A549 (cell line): Measurements from ENCODE around the gene SAMD13. TPM values are rescaled to one million over a fixed set of nuclear protein-coding genes. Genes with fewer than 3 reads are reported as not detected.

ENCODE experiments used
- ATAC-seq, 2 experiments: fragments of 200-7000 bp in 1 of 2; fragments of >200 bp in 1 of 2; cut with Nextera tagmentation in 1 of 2; cut with Tn5 transposase in 1 of 2; 3 replicates each; pipeline versions ENCODE4 v1.8.0 to v1.9.1; 2018 to 2020; ENCODE audit warnings: mild to moderate bottlenecking in 1 of 2, moderate library complexity in 1 of 2
- CTCF ChIA-PET: fragments of 300-600 bp; sonication (Branson Sonifier 250); formaldehyde crosslinking; extraction: SDS; loops from one replicate; lab custom pipeline; 2021; ENCODE audit warnings: antibody characterized with exemption, inconsistent platforms; lab: Yijun Ruan, JAX
- POLR2A ChIA-PET: fragments of 350-600 bp; formaldehyde crosslinking; extraction: SDS; loops from one replicate; lab custom pipeline; 2021; ENCODE audit warnings: antibody characterized with exemption, inconsistent platforms; lab: Yijun Ruan, JAX
- DNase-seq, 2 experiments: peaks; one replicate each; pipeline versions ENCODE4 v3.0.0 to v3.0.0-alpha.2; 2011 to 2016; ENCODE audit warnings: low read depth in 1 of 2, low spot score in 1 of 2
- FAIRE-seq: peaks from 2 replicates; lab custom pipeline; 2011; peaks lifted over from hg19 to GRCh38; lab: Jason Lieb, UNC
- H3K27ac ChIP-seq, 2 experiments: fragments of >200 bp; sonication (Bioruptor Twin); formaldehyde crosslinking; 3 replicates each; pipeline ENCODE4 v1.5.1; 2016 to 2017
- H3K4me1 ChIP-seq: fragments of >200 bp; sonication (Bioruptor Twin); formaldehyde crosslinking; 3 replicates; pipeline ENCODE4 v1.6.1; 2016
- H3K4me2 ChIP-seq: fragments of >200 bp; sonication (Bioruptor Twin); formaldehyde crosslinking; 3 replicates; pipeline ENCODE4 v1.6.1; 2016
- H3K4me3 ChIP-seq: fragments of >200 bp; sonication (Bioruptor Twin); formaldehyde crosslinking; 3 replicates; pipeline ENCODE4 v1.5.1; 2016
- H3K9me3 ChIP-seq: fragments of >200 bp; sonication (Bioruptor Twin); formaldehyde crosslinking; 3 replicates; pipeline ENCODE4 v1.6.1; 2016
- ATOH8 ChIP-seq: fragments of 250-450 bp; sonication (Bioruptor Pico); IDR thresholded peaks from 2 replicates; pipeline ENCODE4 v1.5.0; 2020; ENCODE audit warnings: low read depth, mild to moderate bottlenecking, moderate library complexity
- CBX2 ChIP-seq: fragments of 200-600 bp; sonication (generic); IDR thresholded peaks from 2 replicates; pipeline ENCODE4 v1.6.1; 2016; ENCODE audit warnings: low read depth, mild to moderate bottlenecking, borderline replicate concordance
- CBX8 ChIP-seq: fragments of 200-600 bp; sonication (generic); IDR thresholded peaks from 2 replicates; pipeline ENCODE4 v1.6.1; 2016
- CEBPB ChIP-seq, 2 experiments: fragments of >200 bp in 1 of 2; sonication (Bioruptor Twin) in 1 of 2; formaldehyde crosslinking in 1 of 2; IDR thresholded peaks; 2 replicates each; pipeline ENCODE4 v1.6.1; 2012 to 2016
- EHF ChIP-seq: fragments of 250-450 bp; sonication (Bioruptor Pico); IDR thresholded peaks from 2 replicates; pipeline ENCODE4 v1.5.0; 2020; ENCODE audit warnings: mild to moderate bottlenecking
- EHMT2 ChIP-seq: fragments of 200-600 bp; sonication (generic); IDR thresholded peaks from 2 replicates; pipeline ENCODE4 v1.6.1; 2016; ENCODE audit warnings: antibody characterized with exemption, low read depth, mild to moderate bottlenecking, moderate library complexity
- EP300 ChIP-seq, 2 experiments: fragments of >200 bp; sonication (Bioruptor Twin); formaldehyde crosslinking; IDR thresholded peaks; 2 replicates in 1 of 2; 3 replicates in 1 of 2; pipeline ENCODE4 v1.6.1; 2016 to 2017
- FOSB ChIP-seq: fragments of 250-450 bp; sonication (Bioruptor Pico); IDR thresholded peaks from 2 replicates; pipeline ENCODE4 v1.5.0; 2020; ENCODE audit warnings: mild to moderate bottlenecking, moderate library complexity
- FOSL2 ChIP-seq, 2 experiments: fragments of 450-650 bp in 1 of 2; fragments of >200 bp in 1 of 2; sonication (Bioruptor Twin) in 1 of 2; formaldehyde crosslinking; IDR thresholded peaks; 2 replicates each; pipeline versions ENCODE4 v1.5.0 to v1.6.1; 2016 to 2020; ENCODE audit warnings: mild to moderate bottlenecking in 1 of 2, moderate library complexity in 1 of 2
- GATA3 ChIP-seq: IDR thresholded peaks from 2 replicates; pipeline ENCODE4 v1.6.1; 2012; ENCODE audit warnings: borderline replicate concordance
- HES2 ChIP-seq: fragments of >200 bp; sonication (Bioruptor Twin); formaldehyde crosslinking; IDR thresholded peaks from 2 replicates; pipeline ENCODE4 v1.6.1; 2016
- HEYL ChIP-seq: fragments of 250-450 bp; sonication (Bioruptor Pico); IDR thresholded peaks from 2 replicates; pipeline ENCODE4 v1.8.0; 2021; ENCODE audit warnings: mild to moderate bottlenecking, moderate library complexity
- HOXB13 ChIP-seq: fragments of 250-450 bp; sonication (Bioruptor Pico); IDR thresholded peaks from 2 replicates; pipeline ENCODE4 v1.5.0; 2020; ENCODE audit warnings: low read depth, mild to moderate bottlenecking, moderate library complexity
- HOXB5 ChIP-seq: fragments of 250-450 bp; sonication (Bioruptor Pico); IDR thresholded peaks from 2 replicates; pipeline ENCODE4 v1.5.0; 2020; ENCODE audit warnings: mild to moderate bottlenecking, moderate library complexity
- JUN ChIP-seq, 2 experiments: fragments of >200 bp; sonication (Bioruptor Twin); formaldehyde crosslinking; IDR thresholded peaks; 2 replicates in 1 of 2; 3 replicates in 1 of 2; pipeline ENCODE4 v1.6.1; 2016 to 2017
- JUNB ChIP-seq: fragments of >200 bp; sonication (Bioruptor Twin); formaldehyde crosslinking; IDR thresholded peaks from 2 replicates; pipeline ENCODE4 v1.6.1; 2016
- KDM5A ChIP-seq: fragments of 200-600 bp; sonication (generic); IDR thresholded peaks from 2 replicates; pipeline ENCODE4 v1.6.1; 2016; ENCODE audit warnings: antibody characterized with exemption, mild to moderate bottlenecking
- MAFK ChIP-seq: fragments of 450-650 bp; IDR thresholded peaks from 2 replicates; pipeline ENCODE4 v1.6.1; 2014; ENCODE audit not compliant: partially characterized antibody
- NFE2L2 ChIP-seq: fragments of 150-350 bp; conservative IDR thresholded peaks from 2 replicates; pipeline ENCODE4 v1.6.1; 2014; ENCODE audit warnings: low read length
- RAD21 ChIP-seq, 2 experiments: fragments of >200 bp in 1 of 2; sonication (Bioruptor Twin) in 1 of 2; formaldehyde crosslinking in 1 of 2; IDR thresholded peaks in 1 of 2; conservative IDR thresholded peaks in 1 of 2; 2 replicates in 1 of 2; 3 replicates in 1 of 2; pipeline ENCODE4 v1.6.1; 2012 to 2018; ENCODE audit warnings: inconsistent platforms in 1 of 2
- RFX5 ChIP-seq: fragments of 450-650 bp; IDR thresholded peaks from 2 replicates; pipeline ENCODE4 v1.7.1; 2014; ENCODE audit warnings: antibody characterized with exemption, mild to moderate bottlenecking, moderate library complexity
- RNF2 ChIP-seq: fragments of 200-600 bp; sonication (generic); IDR thresholded peaks from 2 replicates; pipeline ENCODE4 v1.6.1; 2016; ENCODE audit warnings: low read depth, mild to moderate bottlenecking, antibody characterized with exemption, moderate library complexity, borderline replicate concordance
- SREBF2 ChIP-seq: fragments of 450-650 bp; IDR thresholded peaks from 2 replicates; pipeline ENCODE4 v1.6.1; 2014; ENCODE audit warnings: mild to moderate bottlenecking, moderate library complexity
- TFCP2L1 ChIP-seq: fragments of 250-450 bp; sonication (Bioruptor Pico); IDR thresholded peaks from 2 replicates; pipeline ENCODE4 v1.5.0; 2021; ENCODE audit warnings: mild to moderate bottlenecking
- ZC3H11A ChIP-seq: fragments of 450-650 bp; IDR thresholded peaks from 2 replicates; pipeline ENCODE4 v1.6.1; 2014; ENCODE audit warnings: antibody characterized with exemption, mild to moderate bottlenecking
- WGBS: methylation state at CpG from one replicate; pipeline ENCODE4 v1.1.6; 2017; ENCODE audit errors: missing lambda C conversion rate; 5-methylcytosine and 5-hydroxymethylcytosine counted together
- polyA plus RNA-seq, 4 experiments: library from polyadenylated mRNA; depleted of rRNA in 3 of 4; stranded (reverse); fragments of >200 nt; fragmentation: RNase III in 1 of 4; extraction: RNeasy Plus Mini Kit Qiagen cat#74134 plus additional on column Dnase treatment in 1 of 4; gene quantifications; 2 replicates in 3 of 4; 3 replicates in 1 of 4; pipeline ENCODE4 v1.2.3, GENCODE V29; 2011 to 2017
- TF ChIP-seq, protein P1 (sequence below): IDR thresholded peaks from 2 replicates; pipeline ENCODE4 v1.6.1; 2012

SAMD13 gene
- polyA plus RNA-seq, 2 of the 4 experiments (the other 2 are of a cell fraction) = 0.59 to 2.4 TPM

GRCh38 chr1:84363019-84363418 lies 61.5 kb downstream of the SAMD13 start:
- ATAC-seq = no peak
- no peak for DNase-seq
- WGBS = 69% methylated on average over 5 of the region's 5 CpGs
- ChIA-PET POLR2A (no interaction called here), CTCF (no interaction called here)
- no peak for FAIRE-seq
- H3K9me3 ChIP-seq = 0 out of 3 replicates have a peak, but pooled peaks cover 4% of the 10 kb centered on the region
- TF ChIP-seq JUNB (no peak), ATOH8 (no peak), RFX5 (no peak), CBX2 (no peak), KDM5A (no peak), EHMT2 (no peak), ZC3H11A (no peak), FOSB (no peak), RNF2 (no peak)
- H3K4me2 ChIP-seq = no peak overlapping the region
- peaks cover 18% of the 10 kb centered on the region for H3K4me1 ChIP-seq
- H3K27ac ChIP-seq = peak overlapping the region in 1 of 2 experiments; percentile 42; a peak in 2 of 6 replicates
- no peak overlapping the region for H3K4me3 ChIP-seq

GRCh38 chr1:84363622-84364021 lies 62.1 kb downstream of the SAMD13 start:
- Histone ChIP-seq H3K9me3 (0 out of 3 replicates have a peak, but pooled peaks cover 5% of the 10 kb centered on the region), H3K4me2 (no peak overlapping the region), H3K27ac (peak overlapping the region in 1 of 2 experiments; percentile 42; a peak in 1 of 6 replicates), H3K4me3 (no peak overlapping the region), H3K4me1 (peaks cover 18% of the 10 kb centered on the region)
- 85% methylated on average over 5 of the region's 5 CpGs for WGBS
- no peak for FAIRE-seq
- no peak for TF ChIP-seq MAFK
- no peak for TF ChIP-seq HOXB13 (CRISPR knock-in tag)
- no peak for DNase-seq
- ATAC-seq = no peak
- POLR2A ChIA-PET = no interaction called here
- CTCF ChIA-PET = no interaction called here

GRCh38 chr1:84365225-84366221 lies 64.0 kb downstream of the SAMD13 start:
- ChIA-PET CTCF (interaction anchor here (1.0 kb wide), 1 partner anchor 69 kb away, joined by 3 read pairs; no protein-coding TSS in a partner anchor), POLR2A (no interaction called here)
- DNase-seq (peak; percentile 55 to 76), FAIRE-seq (no peak), ATAC-seq (peak; percentile 91 to 97)
- H3K4me3 ChIP-seq = no peak overlapping the region
- H3K4me2 ChIP-seq = peak overlapping the region; percentile 54
- H3K27ac ChIP-seq = peak overlapping the region; percentile 69 to 83
- 0 out of 3 replicates have a peak, but pooled peaks cover 5% of the 10 kb centered on the region for H3K9me3 ChIP-seq
- no peak for TF ChIP-seq TFCP2L1 (CRISPR knock-in tag)
- peak; percentile 86 for TF ChIP-seq JUNB
- peak; percentile 89 for TF ChIP-seq FOSL2 (IDR thresholded peaks at IDR 0.05)
- TF ChIP-seq FOSL2 (CRISPR knock-in tag; IDR thresholded peaks at IDR 0.05) = peak; percentile 91
- TF ChIP-seq HOXB13 (CRISPR knock-in tag) = no peak
- TF ChIP-seq GATA3 = peak; percentile 21; the same call in 1 of the 2 replicates
- TF ChIP-seq CEBPB (IDR thresholded peaks at IDR 0.05) = peak in 1 of 2 experiments; percentile 17; a peak in 1 of 4 replicates
- TF ChIP-seq, protein P1, sequence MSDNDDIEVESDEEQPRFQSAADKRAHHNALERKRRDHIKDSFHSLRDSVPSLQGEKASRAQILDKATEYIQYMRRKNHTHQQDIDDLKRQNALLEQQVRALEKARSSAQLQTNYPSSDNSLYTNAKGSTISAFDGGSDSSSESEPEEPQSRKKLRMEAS = peak; percentile 40
- TF ChIP-seq JUN (IDR thresholded peaks at IDR 0.05) = 0 out of 5 replicates have a peak, but pooled peaks of 1 of the 2 experiments have one; percentile 18
- peaks cover 18% of the 10 kb centered on the region for H3K4me1 ChIP-seq
- WGBS = 0% methylated on average over 2 of the region's 3 CpGs

DNA sequence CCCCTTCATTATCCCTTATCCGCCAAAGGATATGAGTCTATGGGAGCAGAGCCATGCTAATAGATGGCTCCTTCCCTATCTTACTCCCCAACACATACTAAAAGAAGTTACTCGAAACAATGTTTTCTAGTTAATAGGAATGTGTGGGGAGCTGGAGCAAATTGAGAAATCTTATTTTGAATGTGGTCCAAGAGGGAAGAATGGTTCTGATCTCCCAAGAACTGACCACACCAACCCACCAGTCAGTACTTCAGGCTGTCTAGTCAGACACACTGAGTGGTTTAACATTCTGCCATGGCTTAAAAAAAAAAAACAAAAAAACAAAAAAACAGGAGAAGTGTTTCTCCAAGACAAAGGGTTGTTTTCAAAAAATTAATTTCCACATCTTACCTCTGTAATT lies 65.3 kb downstream of the SAMD13 start:
- no peak overlapping the region for H3K4me3 ChIP-seq
- ATAC-seq = no peak
- H3K4me2 ChIP-seq = no peak overlapping the region
- POLR2A ChIA-PET = no interaction called here
- H3K4me1 ChIP-seq = peaks cover 18% of the 10 kb centered on the region
- no peak for FAIRE-seq
- peak overlapping the region; percentile 69 to 83; a peak in 5 of 6 replicates for H3K27ac ChIP-seq
- WGBS = 94% methylated on average over 2 of the region's 2 CpGs
- 0 out of 3 replicates have a peak, but pooled peaks cover 5% of the 10 kb centered on the region for H3K9me3 ChIP-seq
- TF ChIP-seq HEYL (CRISPR knock-in tag) (no peak), NFE2L2 (no peak), CEBPB (IDR thresholded peaks at IDR 0.05) (no peak), FOSL2 (IDR thresholded peaks at IDR 0.05) (no peak), FOSL2 (CRISPR knock-in tag; IDR thresholded peaks at IDR 0.05) (no peak), JUNB (no peak), RFX5 (no peak), CBX8 (no peak), SREBF2 (no peak), CBX2 (no peak), EP300 (IDR thresholded peaks at IDR 0.05) (no peak), RAD21 (conservative IDR thresholded peaks at IDR 0.05 in 1 of 2, IDR thresholded peaks at IDR 0.05 in 1 of 2) (no peak), TFCP2L1 (CRISPR knock-in tag) (no peak), HES2 (no peak), HOXB5 (CRISPR knock-in tag) (no peak), EHF (CRISPR knock-in tag) (no peak), MAFK (no peak)
- TF ChIP-seq, all 56 proteins: peak for 0
- no peak for DNase-seq
- CTCF ChIA-PET = no interaction called here
